AG08395 (cell line): Measurements from ENCODE around the gene DOCK8.

ENCODE experiments used
- DNase-seq: peaks from one replicate; pipeline ENCODE4 v3.0.0; 2012; ENCODE audit warnings: mixed read lengths, low spot score

Gene DOCK8

DNA sequence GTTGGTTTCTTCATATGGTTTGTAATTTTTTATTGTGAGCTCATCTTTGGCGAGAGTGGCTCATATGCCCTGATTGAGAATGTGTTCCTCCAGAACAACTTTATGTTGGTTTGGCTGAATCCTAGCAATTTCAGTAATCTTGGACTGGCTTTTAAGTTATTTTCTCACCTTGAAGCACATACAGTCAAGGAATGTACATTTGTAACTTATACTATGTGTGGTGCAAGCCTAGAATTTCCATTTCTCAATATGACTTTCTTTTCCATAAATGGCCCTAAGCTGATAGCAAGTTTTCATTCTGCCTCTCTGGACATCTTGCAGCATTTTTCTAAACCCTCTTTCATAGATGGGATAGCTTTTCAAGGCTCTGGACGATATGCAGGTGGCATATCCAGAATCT lies 247.5 kb downstream of the DOCK8 start:
- DNase-seq = no peak

DNA sequence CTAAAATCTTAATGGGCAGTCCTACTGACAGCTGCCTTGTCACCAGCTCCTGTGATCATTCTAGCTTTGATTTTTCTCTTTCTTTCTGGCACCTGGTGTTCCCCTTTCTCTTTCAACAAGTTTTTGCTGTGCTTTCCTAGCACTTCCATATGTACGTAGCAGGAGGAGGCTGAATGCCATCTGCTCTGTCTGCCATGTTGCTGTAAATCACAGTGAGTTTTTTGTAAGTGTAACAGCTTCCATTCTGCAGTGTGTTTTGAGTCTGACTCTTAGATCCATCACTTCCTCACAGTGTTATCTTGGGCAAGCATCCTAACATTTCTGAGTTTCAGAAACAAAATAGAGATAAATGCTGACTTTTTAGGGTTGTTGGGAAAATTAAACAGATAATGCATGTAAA lies 247.9 kb downstream of the DOCK8 start:
- DNase-seq = no peak

- no peak for DNase-seq
Measured at GRCh38 chr9:463455-464171, 248.9 kb downstream of the DOCK8 start.

DNA sequence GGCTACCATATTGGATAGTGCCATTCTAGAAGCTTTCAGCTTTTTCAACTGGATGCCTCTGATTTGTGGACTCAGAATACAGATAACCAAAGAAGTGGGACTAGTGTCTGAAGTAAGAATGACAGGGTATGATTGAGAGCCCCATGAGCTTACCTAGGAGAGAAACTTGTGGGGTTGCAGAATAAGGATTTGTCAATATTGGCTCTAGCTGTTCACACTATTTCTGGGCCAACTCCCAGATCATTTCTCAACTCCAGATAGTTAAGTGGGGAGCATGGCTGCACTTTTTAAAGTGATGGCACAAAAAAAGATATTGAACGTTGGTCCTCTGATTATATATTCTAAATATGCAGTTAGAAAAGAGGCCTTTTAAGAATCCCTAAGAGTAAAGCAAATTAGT lies 252.1 kb downstream of the DOCK8 start:
- no peak for DNase-seq

GRCh38 chr9:468766-469426 lies 254.2 kb downstream of the DOCK8 start:
- no peak for DNase-seq

GRCh38 chr9:469672-470551 lies 255.2 kb downstream of the DOCK8 start:
- peak; percentile 94 for DNase-seq

DNA sequence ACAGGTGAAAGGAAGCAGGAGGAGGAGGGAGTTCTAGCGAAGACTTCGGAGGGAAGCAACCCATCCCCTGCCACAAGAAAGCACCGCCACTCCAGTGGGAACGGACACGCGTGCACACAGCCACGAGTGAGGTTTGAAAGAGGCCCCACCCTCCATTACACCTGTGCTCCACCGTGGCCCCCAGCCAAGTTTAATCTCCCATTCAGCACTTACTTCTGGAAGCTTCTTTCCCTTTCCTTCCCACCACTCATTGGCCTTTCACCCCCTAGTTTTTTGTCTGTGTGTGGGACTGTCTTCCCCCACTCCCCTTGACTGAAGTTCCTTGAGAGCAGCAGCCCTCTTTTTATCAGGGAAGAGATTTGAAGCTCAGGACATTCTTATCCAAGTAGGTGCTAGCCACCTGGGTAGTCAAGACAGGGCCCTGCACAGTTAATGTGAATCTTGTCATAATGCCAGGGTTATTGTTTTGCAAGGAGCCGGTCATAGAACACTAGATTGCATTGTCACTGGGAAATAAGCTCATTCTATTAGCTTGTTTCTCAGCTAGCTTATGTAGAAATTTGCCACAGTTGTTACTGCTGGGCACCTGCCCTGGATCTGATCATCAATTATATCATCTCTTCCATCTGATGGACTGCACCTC lies 256.0 kb downstream of the DOCK8 start:
- no peak for DNase-seq

DNA sequence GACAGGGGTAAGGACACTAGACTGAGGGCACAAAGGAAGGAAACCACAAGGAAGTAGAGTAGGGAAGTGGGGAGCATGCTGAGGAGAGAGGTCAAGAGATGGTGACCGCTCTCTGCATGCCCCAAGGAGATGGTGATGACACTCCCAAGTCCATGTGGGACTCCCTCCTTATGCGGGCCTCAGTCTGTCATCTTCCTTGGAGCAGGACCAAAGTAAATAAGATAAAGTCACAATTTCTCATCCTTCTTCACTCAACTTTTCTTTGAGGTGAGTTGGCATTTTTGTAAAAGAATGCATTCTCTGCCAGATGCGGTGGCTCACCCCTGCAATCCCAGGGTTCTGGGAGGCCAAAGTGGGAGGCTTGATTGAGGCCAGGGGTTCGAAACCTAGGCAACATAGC lies 256.7 kb downstream of the DOCK8 start:
- DNase-seq = no peak

DNA sequence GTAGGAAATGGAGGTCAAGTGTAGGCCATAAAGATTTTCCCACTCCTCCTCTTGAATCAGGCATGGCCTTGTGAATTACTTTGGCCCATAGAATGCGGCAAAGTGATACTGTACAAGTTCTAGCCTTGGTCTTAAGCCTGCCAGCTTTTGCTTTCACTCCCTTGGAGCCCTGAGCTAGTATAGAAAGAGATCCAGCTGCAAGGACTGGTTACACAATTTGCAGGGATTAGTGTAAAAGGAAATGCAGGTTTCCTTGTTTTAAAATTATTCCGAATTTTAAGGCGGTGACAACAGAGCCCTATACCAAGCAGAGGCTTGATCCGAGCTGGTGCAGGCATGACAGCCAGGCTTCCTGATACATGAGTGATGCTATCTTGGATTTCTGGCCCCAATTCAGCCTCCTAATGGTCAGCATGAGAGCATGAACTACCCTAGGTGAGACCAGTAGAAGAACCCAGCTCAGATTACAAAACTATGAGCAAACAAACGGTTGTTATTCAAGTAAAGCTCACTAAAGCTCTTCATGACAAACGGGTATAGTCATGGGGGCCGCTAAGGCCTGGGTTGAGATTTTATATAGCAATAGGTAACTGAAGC lies 257.9 kb downstream of the DOCK8 start:
- no peak for DNase-seq

- no peak for DNase-seq
Measured at GRCh38 chr9:477193-477592, 262.5 kb downstream of the DOCK8 start.

DNA sequence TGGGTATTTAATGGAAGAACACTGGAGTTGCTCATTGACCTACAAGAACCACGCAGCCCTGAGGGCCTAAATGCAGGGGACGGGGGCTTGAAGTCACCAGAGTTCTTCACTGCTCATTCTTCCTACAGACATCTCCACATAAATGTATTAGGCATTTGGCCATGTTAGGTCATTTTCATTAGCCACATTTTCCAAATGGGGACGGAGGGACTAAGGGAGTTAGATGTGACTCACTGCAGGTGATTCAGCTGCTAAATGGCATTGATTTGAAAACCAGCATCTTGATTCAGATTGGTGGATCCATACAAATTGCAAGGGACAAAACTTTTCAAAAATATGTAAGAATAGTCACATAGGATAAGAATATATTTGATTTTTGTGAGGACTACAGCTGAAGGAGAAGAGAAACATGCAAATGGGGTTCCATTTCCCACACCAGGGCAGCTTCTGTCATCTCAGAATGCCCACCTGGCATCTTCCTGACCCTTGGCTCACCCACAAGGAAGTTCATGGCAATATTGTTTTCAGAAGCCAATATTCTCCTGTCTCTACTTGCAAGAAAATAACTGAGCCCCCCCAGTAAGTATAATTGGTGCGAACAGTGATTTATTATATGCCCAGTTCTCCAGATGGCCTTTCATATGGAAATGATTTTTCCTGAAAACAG lies 264.8 kb downstream of the DOCK8 start:
- DNase-seq = no peak

DNA sequence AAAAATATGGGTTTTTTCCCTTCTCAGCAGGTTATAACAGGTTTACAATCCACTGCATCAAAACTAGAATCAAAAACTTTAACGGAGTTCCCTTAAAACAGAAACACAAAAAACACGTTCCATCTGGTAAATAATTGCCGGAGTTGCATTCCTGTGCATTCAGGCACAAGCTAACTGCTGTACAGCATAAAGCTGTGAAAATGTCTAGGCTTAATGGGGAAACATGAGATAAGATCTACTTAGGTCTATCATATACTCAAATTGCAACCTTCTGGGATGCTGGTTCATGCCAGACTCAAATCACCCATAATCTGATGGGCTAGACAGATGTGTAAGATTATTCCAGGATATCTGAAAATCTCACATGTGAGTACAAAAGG lies 265.3 kb downstream of the DOCK8 start:
- no peak for DNase-seq

GRCh38 chr9:482739-483138 lies 268.1 kb downstream of the DOCK8 start:
- DNase-seq = no peak

DNA sequence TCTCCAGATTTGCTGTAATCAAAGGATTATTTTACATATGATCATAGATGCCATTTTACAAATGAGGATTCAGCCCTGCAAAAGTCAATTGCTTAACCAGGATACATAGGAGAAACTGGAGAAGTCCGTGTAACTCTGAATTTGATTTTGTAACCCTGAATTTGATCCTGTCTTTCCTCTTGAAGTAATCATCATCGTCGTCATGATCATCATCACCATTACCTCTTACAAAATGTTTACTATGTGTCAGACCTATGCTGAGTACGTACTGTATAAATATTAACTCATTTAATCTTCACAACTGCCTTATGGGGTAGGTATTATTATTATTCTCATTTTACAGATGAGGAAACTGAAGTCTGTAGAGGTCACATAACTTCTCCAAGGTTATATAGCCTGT lies 271.5 kb downstream of the DOCK8 start:
- no peak for DNase-seq

DNA sequence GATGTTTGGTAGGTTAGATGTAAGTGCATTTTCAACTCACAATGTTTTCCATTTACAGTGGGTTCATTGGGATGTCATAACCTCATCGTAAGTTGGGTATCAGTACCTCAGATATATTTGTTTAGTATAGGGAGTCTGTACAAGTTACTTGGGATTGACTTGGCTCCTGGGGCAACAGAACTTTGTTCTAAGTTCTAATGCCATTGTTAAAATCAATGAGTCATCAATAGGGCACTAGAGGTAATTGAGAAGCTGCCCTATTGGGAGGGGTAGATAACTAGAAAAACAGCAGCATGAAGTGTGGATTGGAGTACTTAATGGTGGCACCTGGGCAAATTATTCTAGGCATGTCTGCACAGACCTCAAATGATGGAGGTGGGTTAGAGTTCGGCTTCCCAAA lies 272.8 kb downstream of the DOCK8 start:
- no peak for DNase-seq

- no peak for DNase-seq
Measured at GRCh38 chr9:488448-488847, 273.8 kb downstream of the DOCK8 start.

- no peak for DNase-seq
Measured at GRCh38 chr9:489198-490197, 274.8 kb downstream of the DOCK8 start.

- DNase-seq = no peak
Measured at GRCh38 chr9:494764-495163, 280.1 kb downstream of the DOCK8 start.

GRCh38 chr9:495739-496138 lies 281.1 kb downstream of the DOCK8 start:
- no peak for DNase-seq

DNA sequence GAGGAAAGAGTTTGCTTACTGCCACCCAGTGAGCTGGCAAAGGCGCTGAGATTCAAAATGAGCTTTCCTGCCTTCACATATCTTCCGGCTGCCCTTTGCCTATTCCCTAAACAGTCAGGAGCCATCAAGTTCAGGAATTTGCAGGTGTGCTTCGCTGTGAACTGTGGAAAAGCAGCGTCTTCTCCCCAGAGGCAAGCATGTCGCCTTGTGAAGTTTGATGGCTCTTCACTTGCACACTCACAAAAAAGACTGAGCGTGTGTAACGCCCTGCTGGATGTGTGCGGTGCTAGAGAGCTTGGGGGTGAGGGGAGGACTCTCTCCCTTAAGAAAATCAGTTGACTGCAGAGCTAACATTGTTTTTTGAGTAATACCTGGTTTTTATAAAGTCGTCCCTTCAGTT lies 288.7 kb downstream of the DOCK8 start:
- no peak for DNase-seq
